GM13977 (cell line): Measurements from ENCODE around the gene PRDM16.

ENCODE experiments used
- DNase-seq: peaks from one replicate; pipeline ENCODE4 v3.0.0; 2012; ENCODE audit warnings: low spot score
- CTCF ChIP-seq: IDR thresholded peaks from 2 replicates; pipeline ENCODE4 v1.5.1; 2012; ENCODE audit warnings: mild to moderate bottlenecking, control low read depth; ENCODE audit not compliant: insufficient read depth; ENCODE audit errors: extremely low read depth, missing control alignments
- in situ Hi-C: fragments of 300-500 bp; cut with MboI; formaldehyde crosslinking; loops from one replicate; pipeline ENCODE4 v1.12.0; 2022; ENCODE audit warnings: low sequenced_read_pairs, low pct_unique_long_range_greater_than_20kb, mixed read lengths, inconsistent platforms; ENCODE audit not compliant: unreplicated experiment

PRDM16 gene

GRCh38 chr1:3067301-3067670, 1.7 kb upstream of the PRDM16 start:
- no peak for TF ChIP-seq CTCF
- in situ Hi-C loops: no loop called here
- DNase-seq: no peak

DNA sequence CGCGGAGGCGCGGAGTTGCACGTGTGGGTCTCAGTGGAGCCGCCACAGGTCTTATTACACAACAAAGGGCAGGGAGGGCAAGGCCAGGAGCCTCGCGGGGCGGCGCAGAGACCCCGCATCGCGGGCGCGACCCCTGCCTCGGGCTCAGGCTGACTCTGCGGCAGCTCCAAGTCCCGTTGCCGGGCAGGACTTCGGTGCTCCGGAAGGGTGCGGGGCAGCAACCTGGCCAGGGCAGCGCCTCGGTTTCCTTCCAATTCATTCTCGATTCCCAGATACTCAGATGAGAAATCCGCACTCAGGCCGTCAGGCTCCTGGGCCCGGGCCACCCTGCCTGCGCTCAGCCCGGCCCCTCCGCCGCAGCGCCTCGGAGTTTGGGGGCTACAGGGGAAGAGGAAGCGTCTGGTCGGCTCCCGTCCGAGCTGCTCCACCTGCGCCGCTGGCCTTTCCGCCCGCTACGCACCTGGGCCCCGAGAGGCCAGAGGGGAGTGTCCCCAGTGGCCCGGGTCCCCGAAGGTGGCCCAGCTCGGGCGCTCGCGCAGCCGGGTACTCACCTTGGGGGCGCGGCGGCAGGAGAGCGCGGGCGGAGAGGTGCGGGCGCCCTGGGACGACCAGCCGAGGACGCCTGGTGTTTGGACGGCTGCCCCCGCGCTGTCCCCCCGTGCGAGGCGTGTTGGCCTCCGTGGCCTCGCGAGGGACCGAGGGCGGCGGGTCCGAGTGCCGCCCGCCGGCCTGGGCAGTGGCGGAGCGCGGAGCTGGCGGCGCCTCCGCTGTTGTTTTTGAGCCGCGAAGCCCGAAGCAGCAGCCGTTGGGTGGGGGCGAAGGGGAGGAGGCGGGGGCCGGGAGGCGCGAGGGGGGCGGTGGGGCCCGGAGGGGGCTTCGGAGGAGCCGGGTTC, 1.1 kb upstream of the PRDM16 start:
- in situ Hi-C loops: no loop called here
- TF ChIP-seq CTCF: no peak
- DNase-seq: no peak

- TF ChIP-seq CTCF: no peak
- DNase-seq: no peak
- in situ Hi-C loops: no loop called here
Observed at GRCh38 chr1:3069491-3070308, 697 bp downstream of the PRDM16 start.

- no peak for TF ChIP-seq CTCF
- in situ Hi-C loops: no loop called here
- no peak for DNase-seq
Observed at GRCh38 chr1:3070309-3070643, 1.3 kb downstream of the PRDM16 start.

DNA sequence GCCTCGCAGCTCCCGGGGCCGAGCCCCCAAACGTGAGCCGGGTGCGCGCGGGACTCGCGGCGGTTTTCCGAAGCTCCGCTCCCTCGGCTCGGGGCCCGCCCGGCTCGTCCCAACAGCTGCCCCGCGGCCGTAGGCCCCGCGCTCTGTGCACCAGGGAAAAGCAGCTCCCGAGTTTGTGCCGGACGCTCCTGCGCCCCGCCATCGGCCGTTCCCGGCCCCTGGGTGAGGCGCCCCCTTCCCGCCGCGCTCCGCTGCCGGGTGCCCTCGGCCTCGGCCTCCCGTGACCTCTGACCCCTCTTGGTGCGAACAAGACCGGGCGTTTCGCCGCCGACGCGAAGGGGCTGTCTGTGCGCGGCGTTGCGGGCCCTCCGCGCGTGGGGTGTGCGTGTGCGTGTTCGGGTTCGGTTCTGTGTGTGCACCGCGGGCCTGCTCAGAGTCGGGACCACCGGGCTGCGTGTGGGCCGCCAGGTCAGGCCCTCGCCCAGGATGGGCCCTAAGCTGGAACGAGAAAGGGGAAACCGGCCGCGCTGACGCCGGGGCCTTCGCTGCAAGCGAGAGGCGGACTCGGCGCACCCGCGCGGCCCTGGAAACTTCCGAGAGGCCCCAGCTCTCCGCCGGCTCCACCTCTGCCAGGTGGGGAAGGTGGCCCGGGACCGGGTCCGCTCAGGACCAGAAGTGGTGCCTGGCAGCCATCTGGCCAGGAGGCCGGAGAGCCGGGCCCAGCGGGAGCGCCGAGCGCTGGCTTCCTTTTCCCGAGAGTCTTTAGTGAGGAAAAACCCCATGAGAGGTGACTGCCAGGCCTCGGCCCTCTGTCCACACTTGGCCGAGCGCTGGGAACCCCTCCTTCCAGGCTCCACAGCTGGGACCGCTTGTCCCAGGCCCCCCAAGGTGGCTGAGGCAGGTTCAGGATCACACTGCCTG, 1.9 kb downstream of the PRDM16 start:
- in situ Hi-C loops: no loop called here
- no peak for DNase-seq
- TF ChIP-seq CTCF: no peak
